GM21381 (cell line): ENCODE measurements around the gene TNFRSF1B.

ENCODE experiments used
- ATAC-seq: cut with Tn5 transposase; IDR thresholded peaks from one replicate; pipeline ENCODE4 v1.9.1; 2021; ENCODE audit warnings: mild to moderate bottlenecking, moderate library complexity; ENCODE audit not compliant: unreplicated experiment

The TNFRSF1B gene

GRCh38 chr1:12157366-12158231 lies 9.2 kb upstream of the TNFRSF1B start:
- no peak for ATAC-seq

- no peak for ATAC-seq
Measured at GRCh38 chr1:12158357-12159092, 8.3 kb upstream of the TNFRSF1B start.

GRCh38 chr1:12159816-12160215 lies 7.0 kb upstream of the TNFRSF1B start:
- ATAC-seq, result no peak

GRCh38 chr1:12161324-12161661 lies 5.5 kb upstream of the TNFRSF1B start:
- no peak for ATAC-seq

- ATAC-seq, result peak; percentile 74
Measured at GRCh38 chr1:12161662-12162458, 4.9 kb upstream of the TNFRSF1B start.

- ATAC-seq, result no peak
Measured at GRCh38 chr1:12162459-12163137, 4.2 kb upstream of the TNFRSF1B start.

GRCh38 chr1:12163210-12163609 lies 3.6 kb upstream of the TNFRSF1B start:
- no peak for ATAC-seq

- no peak for ATAC-seq
Measured at GRCh38 chr1:12164210-12164609, 2.6 kb upstream of the TNFRSF1B start.

GRCh38 chr1:12165342-12165741 lies 1.4 kb upstream of the TNFRSF1B start:
- ATAC-seq, result no peak

- peak; percentile 14 for ATAC-seq
Measured at GRCh38 chr1:12167493-12168429, 970 bp downstream of the TNFRSF1B start.

GRCh38 chr1:12168451-12169160 lies 1.8 kb downstream of the TNFRSF1B start:
- no peak for ATAC-seq

GRCh38 chr1:12169442-12170135 lies 2.8 kb downstream of the TNFRSF1B start:
- ATAC-seq, result no peak

GRCh38 chr1:12170263-12170671 lies 3.5 kb downstream of the TNFRSF1B start:
- ATAC-seq, result no peak

- no peak for ATAC-seq
Measured at GRCh38 chr1:12171206-12172041, 4.6 kb downstream of the TNFRSF1B start.

- ATAC-seq, result no peak
Measured at GRCh38 chr1:12172042-12172851, 5.5 kb downstream of the TNFRSF1B start.

- no peak for ATAC-seq
Measured at GRCh38 chr1:12173041-12173509, 6.3 kb downstream of the TNFRSF1B start.
